D341Med (cell line): ENCODE results near the gene ZPBP2.
"Not testable (repeated sequence)": the region's sequence is repeated elsewhere in the genome, so short reads cannot be mapped to it uniquely, and the experiment has no call there.

Experiments used
- DNase-seq: peaks from one replicate; pipeline ENCODE4 v3.0.0; 2012; ENCODE audit warnings: low spot score

The ZPBP2 gene

DNA sequence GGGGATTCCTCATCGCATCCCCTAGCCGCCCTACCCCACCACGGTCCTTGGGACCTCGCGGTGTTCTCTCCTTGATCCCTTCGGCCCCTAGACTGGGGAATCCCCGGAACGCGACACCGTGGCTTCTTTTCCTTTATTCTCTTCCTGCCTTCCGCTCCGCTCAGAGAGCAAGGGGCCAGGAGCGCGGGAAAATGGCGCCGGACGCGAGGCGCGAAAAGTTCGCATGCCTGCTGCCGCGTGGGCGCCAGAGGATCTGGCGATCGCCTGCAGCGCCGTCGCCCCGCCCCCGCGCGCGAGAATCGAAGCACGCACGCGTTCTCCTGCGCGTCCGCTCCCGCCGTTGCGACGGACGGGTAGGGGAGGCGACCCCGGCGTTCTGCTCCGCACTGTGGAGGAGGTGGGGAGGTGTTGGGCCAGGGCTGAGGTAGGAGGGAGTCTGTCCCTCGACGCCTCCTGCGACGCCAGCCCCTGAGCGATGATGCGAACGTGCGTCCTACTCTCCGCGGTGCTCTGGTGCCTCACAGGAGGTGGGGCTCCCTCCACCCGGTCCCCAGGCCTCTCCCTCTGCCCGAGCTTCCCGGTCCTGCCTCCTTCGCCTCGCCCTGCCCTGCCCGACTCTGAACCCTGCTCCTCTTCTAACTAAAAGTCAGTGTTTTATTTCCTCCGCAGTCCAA is at the start of gene ZPBP2:
Gene ZPBP2, plus strand, starts transcription at position 323 of the 674 bp plus-strand sequence. Its CDS starts 153 bp downstream, at position 476.
- peak; percentile 36 for DNase-seq

GRCh38 chr17:39818358-39819000 is 49.5 kb upstream of the ZPBP2 start:
- DNase-seq, result no peak

GRCh38 chr17:39820541-39820940 is 47.5 kb upstream of the ZPBP2 start:
- no peak for DNase-seq

- no peak for DNase-seq
These were observed 47.0 kb upstream of the ZPBP2 start for GRCh38 chr17:39820987-39821386.

DNA sequence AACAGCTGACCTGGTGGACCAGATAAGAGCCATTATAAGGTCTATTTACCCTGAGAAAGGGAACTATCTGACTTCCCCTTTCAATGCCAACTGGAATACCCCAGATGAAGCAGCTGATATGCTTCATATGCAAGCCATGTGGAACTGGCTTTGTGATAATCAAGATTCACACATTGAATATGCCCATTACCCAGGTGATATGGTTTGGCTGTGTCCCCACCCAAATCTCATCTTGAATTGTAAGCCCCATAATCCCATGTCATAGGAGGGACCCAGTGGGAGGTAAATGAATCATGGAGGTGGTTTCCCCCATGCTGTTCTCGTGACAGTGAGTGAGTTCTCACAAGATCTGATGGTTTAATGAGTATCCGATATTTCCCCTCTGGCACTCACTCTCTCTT is 46.0 kb upstream of the ZPBP2 start:
- DNase-seq, result no peak

- DNase-seq, result no peak
These were observed 44.5 kb upstream of the ZPBP2 start for GRCh38 chr17:39823407-39824054.

DNA sequence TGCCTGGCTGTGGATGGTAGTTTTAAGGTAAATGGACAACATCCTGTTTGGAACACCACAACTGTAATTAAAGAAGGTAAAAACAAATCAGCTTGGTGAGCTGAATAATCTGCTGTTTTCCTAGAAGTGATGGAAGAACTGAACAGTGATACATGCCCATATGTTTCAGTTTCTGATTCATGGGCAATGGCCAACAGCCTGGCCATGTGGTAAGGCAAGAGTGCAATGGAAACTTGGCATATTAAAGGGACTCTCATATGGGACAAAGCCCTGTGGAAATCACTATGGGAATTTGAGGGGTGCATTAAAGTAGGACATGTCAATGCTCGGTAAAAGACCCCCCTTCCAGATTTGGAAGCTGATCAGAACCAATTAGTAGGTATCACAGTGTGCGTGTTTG is 41.7 kb upstream of the ZPBP2 start:
- no peak for DNase-seq

DNA sequence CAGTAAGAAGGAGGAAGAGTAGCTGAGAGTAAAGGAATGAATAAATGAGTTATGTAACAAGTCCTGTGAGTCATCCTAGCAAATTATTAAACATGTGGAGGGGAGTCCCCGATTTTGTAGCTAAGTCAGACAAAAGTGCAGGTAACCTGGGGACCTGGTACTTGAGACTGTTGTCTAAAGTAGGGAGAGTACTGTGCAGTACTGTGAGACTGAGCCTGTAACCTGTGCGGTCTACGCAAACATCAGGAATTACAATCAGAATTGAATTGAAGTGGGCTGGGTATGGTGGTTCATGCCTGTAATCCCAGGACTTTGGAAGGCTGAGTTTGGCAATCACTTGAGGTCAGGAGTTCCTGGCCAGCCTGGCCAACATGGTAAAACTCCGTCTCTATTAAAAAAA is 39.6 kb upstream of the ZPBP2 start:
- no peak for DNase-seq

DNA sequence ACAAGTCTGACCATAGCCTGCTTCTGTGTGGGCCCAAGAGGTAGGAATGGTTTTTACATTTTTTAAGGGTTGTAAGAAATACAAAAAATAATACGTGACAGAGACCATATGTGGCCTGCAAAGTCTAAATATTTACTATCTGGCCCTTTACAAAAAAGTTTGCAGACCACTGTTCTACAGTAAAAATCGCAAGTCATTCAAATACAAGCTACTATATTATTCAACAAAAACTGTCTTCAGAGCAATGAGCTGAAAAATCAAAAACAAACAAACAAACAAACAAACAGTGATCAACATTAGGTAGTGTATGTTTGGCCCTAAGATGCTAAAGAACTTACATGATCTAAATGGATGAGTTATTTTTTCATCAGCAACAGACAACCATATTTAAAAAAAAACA is 36.4 kb upstream of the ZPBP2 start:
- no peak for DNase-seq

GRCh38 chr17:39834017-39834416 is 34.0 kb upstream of the ZPBP2 start:
- no peak for DNase-seq

DNA sequence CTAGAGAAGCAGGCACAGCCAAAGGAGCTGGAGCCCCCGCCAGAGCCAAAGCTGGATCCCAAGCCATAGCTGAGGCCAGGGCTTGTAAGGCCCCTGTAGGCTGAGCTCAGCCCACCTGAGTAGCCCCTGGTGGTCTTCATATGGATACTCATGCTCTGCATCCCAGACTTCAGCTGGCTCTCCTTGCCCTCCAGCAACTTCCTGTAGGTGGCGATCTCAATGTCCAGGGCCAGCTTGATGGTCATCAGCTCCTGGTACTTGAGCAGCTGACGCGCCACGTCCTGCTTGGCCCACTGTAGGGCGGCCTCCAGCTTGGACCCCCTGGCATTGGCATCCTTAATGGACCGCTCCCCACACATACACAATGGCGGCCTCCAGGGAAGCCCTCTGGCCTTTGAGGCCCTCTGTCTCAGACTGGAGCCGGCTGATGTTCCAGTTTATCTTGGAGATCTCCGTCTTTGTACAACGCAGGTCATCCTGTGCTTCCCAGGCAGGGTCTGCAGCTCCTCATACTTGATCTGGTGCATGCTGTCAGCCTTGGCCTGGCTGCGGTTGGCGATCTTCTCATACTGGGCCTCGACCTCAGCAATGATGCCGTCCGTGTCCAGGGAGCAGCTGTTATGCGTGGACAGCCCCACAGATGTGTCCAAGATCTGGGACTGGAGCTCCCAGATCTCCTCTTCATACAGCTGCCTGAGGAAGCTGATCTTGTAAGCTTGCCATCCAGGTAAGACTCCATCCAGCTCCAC is 32.8 kb upstream of the ZPBP2 start:
- no peak for DNase-seq

- no peak for DNase-seq
These were observed 31.9 kb upstream of the ZPBP2 start for GRCh38 chr17:39836117-39836516.

GRCh38 chr17:39838057-39838456 is 29.9 kb upstream of the ZPBP2 start:
- no peak for DNase-seq

- DNase-seq, result no peak
These were observed 29.2 kb upstream of the ZPBP2 start for GRCh38 chr17:39838784-39839183.

DNA sequence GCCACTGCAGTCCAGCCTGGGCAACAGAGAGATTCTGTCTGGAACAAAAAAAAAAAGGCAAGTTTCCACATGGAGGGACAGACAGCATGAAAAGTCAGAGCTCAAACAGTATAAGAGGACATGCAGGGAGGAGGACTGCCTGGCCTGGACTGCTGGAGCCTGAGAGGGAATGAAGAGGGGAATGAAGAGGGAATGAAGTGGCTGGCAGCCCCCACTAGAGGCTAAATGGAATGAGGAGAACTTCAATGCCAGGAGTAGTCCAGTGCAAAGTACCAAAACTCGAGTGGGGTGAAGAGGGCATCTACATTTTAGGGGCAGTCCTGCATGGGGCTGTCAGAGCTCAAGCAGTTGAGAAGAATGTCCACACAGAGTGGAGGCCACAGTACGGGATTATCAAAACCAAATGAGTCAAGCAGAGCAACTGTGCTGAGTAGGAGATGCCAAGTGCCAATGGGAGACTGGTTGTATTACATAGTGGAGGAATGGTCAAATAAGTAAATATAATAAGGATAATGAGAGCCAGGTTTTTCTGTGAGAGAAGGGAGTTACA is 26.8 kb upstream of the ZPBP2 start:
- DNase-seq, result no peak

DNA sequence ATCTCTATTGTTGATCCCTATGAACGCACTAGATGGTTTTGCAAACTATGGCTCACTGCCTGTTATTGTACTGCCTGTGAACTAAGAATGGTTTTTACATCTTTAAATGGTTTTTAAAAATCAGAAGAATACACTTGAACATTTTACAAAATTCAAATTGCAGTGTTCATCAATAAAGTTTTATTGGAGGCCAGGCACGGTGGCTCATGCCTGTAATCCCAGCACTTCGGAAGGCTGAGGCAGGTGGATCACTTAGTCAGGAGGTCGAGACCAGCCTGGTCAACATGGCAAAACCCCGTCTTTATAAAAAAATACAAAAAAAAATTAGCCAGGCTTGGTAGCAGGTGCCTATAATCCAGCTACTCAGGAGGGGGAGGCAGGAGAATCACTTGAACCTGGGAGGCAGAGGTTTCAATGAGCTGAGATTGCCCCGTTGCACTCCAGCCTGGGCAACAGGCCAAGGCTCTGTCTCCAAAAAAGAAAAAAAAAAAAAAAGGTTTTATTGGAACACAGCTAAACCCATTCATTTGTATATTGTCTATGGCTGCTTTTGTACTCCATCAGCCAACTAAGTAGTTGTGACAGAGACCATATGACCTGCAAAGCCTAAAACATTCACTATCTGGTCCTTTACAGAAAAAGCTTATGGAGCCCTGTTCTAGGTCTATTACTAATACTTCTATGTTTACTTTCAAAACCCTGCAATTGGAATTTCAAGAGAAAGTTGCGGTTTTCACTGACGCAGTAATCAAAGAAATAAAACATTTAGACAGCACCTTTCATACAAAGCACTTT is 22.8 kb upstream of the ZPBP2 start:
- no peak for DNase-seq

GRCh38 chr17:39846205-39846604 is 21.8 kb upstream of the ZPBP2 start:
- DNase-seq, result no peak

DNA sequence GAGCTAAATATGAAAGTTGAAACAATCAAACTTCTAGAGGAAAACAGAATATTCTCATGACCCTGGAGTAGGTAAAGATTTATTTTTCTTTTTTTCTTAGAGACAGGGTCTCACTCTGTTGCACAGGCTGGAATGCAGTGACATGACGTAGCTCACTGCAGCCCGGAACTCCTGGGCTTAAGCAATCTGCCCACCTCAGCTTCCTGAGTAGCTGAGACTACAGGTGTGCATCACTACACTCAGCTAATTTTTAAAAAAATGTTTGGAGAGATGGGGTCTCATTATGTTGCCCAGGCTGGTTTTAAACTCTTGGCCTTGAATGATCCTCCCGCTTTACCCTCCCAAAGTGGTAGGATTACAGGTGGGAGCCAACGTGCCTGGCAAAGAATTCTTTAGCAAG is 19.4 kb upstream of the ZPBP2 start:
- DNase-seq, result no peak

- not testable (repeated sequence) for DNase-seq
These were observed 17.8 kb upstream of the ZPBP2 start for GRCh38 chr17:39850186-39850585.

GRCh38 chr17:39852239-39852638 is 15.8 kb upstream of the ZPBP2 start:
- DNase-seq, result no peak

DNA sequence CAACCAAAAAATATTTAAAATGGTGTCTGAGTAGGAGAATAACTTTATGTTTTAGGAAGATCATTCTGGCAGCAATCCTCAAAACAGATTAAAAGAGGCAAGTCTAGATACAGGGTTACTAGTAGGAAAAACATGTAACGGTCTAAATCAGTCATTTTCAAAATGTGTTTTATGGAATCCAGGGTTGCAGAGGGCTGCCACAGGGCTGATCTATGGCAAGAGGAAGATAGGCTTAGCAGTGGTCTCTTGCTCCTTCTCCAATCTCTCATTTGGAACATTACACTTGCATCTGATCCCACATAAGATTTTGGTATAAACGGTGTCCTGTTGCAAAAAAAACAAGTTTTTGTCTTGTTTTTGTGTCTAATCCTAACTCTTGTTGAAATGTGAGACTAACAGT is 13.1 kb upstream of the ZPBP2 start:
- DNase-seq, result no peak
